Vagina (tissue), 2 donors: ENCODE measurements around the gene UACA. TPM values are rescaled to one million over a fixed set of nuclear protein-coding genes. Genes with fewer than 3 reads are reported as not detected.

Experiments
- DNase-seq, 2 donors: peaks; one replicate each; pipeline ENCODE4 v3.0.0-alpha.2; 2017; ENCODE audit errors: extremely low spot score in 2 of 2
- H3K27ac ChIP-seq: fragments of 200-600 bp; sonication (generic); one replicate; pipeline ENCODE4 v1.5.1; 2019
- H3K27me3 ChIP-seq: fragments of 200-600 bp; sonication (generic); one replicate; pipeline ENCODE4 v1.5.1; 2019
- H3K36me3 ChIP-seq, 2 donors: fragments of 200-600 bp; sonication (generic); one replicate each; pipeline ENCODE4 v1.5.1; 2017 to 2019
- H3K4me1 ChIP-seq: fragments of 200-600 bp; sonication (generic); one replicate; pipeline ENCODE4 v1.5.1; 2019
- H3K4me3 ChIP-seq, 2 donors: fragments of 200-600 bp; sonication (generic); 1 replicate in 1 of 2; 2 replicates in 1 of 2; pipeline ENCODE4 v1.5.1; 2016 to 2019
- H3K9me3 ChIP-seq: fragments of 200-600 bp; sonication (generic); one replicate; pipeline ENCODE4 v1.5.1; 2019
- POLR2A ChIP-seq, 2 donors: fragments of 450-650 bp; IDR thresholded peaks; one replicate each; pipeline ENCODE4 v1.6.1; 2017; ENCODE audit warnings: antibody characterized with exemption in 2 of 2, mild to moderate bottlenecking in 2 of 2, moderate library complexity in 2 of 2
- POLR2AphosphoS5 ChIP-seq, 2 donors: sonication (generic); formaldehyde crosslinking; IDR thresholded peaks; one replicate each; pipeline ENCODE4 v1.9.0; 2017; ENCODE audit warnings: antibody characterized with exemption in 2 of 2, mild to moderate bottlenecking in 2 of 2, low read depth in 1 of 2; ENCODE audit not compliant: insufficient read depth in 1 of 2
- intact Hi-C: fragments of 100-400 bp; cut with DNase I; formaldehyde crosslinking; loops from one replicate; pipeline ENCODE4 v1.15.1; 2023
- total RNA-seq: library from RNA; depleted of rRNA; stranded (reverse); fragments of >200 nt; gene quantifications from one replicate; pipeline ENCODE4 v1.2.3, GENCODE V29; 2016
- TF ChIP-seq, protein P1 (sequence below), 3 experiments: fragments of 450-650 bp in 2 of 3; fragments of 200-600 bp in 1 of 3; sonication (generic) in 1 of 3; IDR thresholded peaks; one replicate each; pipeline ENCODE4 v1.5.1; 2017 to 2019; ENCODE audit warnings: antibody characterized with exemption in 3 of 3, mild to moderate bottlenecking in 2 of 3, moderate library complexity in 2 of 3

Gene UACA
- total RNA-seq, 1 donor from 2014 or later: 40.3 TPM

DNA sequence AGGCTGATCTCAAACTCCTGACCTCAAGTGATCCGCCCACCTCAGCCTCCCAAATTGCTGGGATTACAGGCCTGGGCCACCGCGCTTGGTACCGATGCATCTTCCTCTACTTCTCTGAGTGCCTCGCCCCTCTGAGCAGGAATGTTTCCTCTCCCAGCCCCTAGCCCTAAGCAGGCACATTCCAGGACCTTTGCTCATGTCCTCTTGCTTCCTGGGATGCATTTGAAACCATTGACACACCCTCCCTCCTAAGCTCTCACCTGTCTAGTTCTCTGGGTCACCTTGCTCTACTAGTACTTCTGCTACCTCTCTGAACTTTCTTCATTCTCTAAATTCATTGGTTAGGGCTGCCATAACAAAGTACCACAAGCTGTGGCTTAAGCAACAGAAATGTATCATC lies 17.9 kb upstream of the UACA start:
- Histone ChIP-seq H3K36me3 (no peaks in the 10 kb centered on the region), H3K27me3 (no peaks in the 10 kb centered on the region), H3K9me3 (no peaks in the 10 kb centered on the region), H3K27ac (no peak overlapping the region), H3K4me1 (no peaks in the 10 kb centered on the region), H3K4me3 (no peak overlapping the region)
- DNase-seq: no peak
- intact Hi-C loops: no loop called here
- peak in 1 of 2 donors; percentile 44 for TF ChIP-seq POLR2AphosphoS5 (IDR thresholded peaks at IDR 0.05; ENCODE audit: insufficient read depth in 1 of 2, low read depth in 1 of 2)
- TF ChIP-seq, protein P1, sequence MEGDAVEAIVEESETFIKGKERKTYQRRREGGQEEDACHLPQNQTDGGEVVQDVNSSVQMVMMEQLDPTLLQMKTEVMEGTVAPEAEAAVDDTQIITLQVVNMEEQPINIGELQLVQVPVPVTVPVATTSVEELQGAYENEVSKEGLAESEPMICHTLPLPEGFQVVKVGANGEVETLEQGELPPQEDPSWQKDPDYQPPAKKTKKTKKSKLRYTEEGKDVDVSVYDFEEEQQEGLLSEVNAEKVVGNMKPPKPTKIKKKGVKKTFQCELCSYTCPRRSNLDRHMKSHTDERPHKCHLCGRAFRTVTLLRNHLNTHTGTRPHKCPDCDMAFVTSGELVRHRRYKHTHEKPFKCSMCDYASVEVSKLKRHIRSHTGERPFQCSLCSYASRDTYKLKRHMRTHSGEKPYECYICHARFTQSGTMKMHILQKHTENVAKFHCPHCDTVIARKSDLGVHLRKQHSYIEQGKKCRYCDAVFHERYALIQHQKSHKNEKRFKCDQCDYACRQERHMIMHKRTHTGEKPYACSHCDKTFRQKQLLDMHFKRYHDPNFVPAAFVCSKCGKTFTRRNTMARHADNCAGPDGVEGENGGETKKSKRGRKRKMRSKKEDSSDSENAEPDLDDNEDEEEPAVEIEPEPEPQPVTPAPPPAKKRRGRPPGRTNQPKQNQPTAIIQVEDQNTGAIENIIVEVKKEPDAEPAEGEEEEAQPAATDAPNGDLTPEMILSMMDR (IDR thresholded peaks at IDR 0.05): no peak

DNA sequence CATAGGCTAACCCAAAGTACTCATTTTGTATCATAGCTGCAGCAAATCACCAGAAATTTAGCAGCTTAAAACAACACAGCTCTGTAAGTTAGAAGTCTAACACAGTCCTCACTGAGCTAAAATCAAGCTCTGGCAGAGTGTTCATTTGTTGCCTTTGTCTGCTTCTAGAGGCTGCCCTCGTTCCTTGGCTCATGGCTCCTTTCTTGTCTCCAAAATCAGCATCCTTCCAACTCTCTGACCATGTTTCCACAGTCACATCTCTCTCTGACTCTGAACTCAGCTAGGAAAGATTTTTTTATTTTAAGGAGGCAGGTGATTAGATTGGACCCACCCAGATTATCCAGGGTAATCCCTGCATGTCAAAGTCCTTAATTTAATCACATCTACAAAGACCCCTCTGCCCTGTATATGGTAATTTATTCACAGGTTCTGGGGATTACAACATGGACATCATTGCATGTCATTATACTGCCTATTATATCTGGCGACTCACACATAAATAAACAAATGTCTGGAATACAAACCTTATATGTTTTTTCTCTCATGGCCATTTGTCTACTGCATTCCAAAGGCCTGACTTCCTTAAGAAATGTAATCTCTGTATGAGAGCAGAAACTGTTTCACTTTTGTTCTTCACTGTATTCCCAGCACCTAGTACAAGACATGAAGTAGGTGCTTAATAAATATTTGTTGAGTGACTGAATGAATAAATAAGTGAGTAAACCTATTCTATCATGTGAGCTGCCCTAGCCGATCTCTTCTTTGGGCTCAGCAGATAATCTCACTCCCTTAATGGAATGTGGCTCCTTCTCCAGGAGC lies 15.1 kb upstream of the UACA start:
- H3K27ac ChIP-seq: no peak overlapping the region

DNA sequence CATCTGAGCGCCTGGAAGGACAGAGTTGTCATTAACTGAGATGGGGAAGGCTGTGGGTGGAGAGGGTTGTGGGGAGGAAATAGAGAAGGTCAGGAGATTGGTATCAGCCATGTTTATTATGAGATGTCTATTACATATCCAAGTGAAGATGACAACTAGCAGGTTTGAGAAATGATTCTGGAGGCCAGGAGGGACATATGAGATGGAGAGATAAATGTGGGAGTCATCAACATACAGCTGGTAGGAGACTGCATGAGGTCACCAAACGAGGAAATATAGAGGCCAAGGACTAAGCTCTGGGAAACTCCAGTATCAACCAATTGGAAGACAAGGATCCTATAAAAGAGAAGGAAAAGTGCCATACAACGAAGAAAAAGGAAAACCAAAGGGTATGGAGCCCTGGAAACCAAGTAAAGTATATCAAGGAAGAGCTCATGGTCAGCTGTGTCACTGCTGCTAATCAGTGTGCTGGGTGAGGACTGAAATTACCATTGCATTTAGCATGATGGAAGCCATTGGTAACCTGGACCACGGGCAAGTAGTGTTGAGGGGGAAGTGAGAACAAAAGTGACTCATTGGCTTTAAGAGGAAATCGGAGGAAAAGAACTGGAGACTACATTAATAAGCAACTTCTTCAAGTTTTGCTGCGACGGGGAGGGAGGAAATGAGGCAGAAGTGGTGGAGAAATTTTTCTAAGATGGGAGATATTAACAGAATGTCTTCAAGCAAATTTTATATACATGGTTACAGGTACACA lies 14.0 kb upstream of the UACA start:
- Histone ChIP-seq H3K27ac (no peak overlapping the region), H3K4me1 (no peaks in the 10 kb centered on the region), H3K4me3 (no peak overlapping the region), H3K9me3 (no peaks in the 10 kb centered on the region), H3K36me3 (no peaks in the 10 kb centered on the region), H3K27me3 (no peaks in the 10 kb centered on the region)
- no peak for DNase-seq
- intact Hi-C loops: no loop called here
- TF ChIP-seq POLR2AphosphoS5 (IDR thresholded peaks at IDR 0.05; ENCODE audit: insufficient read depth in 1 of 2, low read depth in 1 of 2) (no peak), POLR2A (IDR thresholded peaks at IDR 0.05) (no peak)
- TF ChIP-seq, protein P1 (IDR thresholded peaks at IDR 0.05): no peak

More for the DNA sequence above, 15.1 kb upstream of the UACA start:
- TF ChIP-seq POLR2AphosphoS5 (IDR thresholded peaks at IDR 0.05; ENCODE audit: insufficient read depth in 1 of 2, low read depth in 1 of 2) (no peak), POLR2A (IDR thresholded peaks at IDR 0.05) (no peak)
- TF ChIP-seq, protein P1 (IDR thresholded peaks at IDR 0.05): no peak
- no peak overlapping the region for H3K4me3 ChIP-seq
- no peaks in the 10 kb centered on the region for H3K9me3 ChIP-seq
- no peaks in the 10 kb centered on the region for H3K4me1 ChIP-seq
- intact Hi-C loops: no loop called here
- H3K27me3 ChIP-seq: no peaks in the 10 kb centered on the region
- no peak for DNase-seq
- no peaks in the 10 kb centered on the region for H3K36me3 ChIP-seq

DNA sequence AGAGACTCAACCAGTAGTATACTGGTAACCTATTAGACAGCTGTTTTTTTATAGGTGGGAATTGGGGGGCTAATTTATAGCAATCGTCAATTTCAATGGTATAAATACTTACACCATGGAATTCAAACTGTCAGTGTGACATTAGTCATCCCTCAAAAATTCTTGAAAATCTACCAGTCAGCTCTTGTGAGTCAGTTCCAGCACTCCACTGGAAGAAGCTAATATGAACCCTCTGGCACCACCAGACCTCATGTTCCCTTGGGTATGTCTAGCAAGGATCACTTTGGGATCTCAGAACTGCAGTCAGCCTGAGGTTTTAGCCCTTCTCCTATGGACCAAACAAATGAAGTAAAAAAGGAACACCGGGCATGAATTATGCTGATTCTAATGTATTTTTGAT lies 11.8 kb upstream of the UACA start:
- H3K4me3 ChIP-seq: no peak overlapping the region
- H3K36me3 ChIP-seq: no peaks in the 10 kb centered on the region
- no peaks in the 10 kb centered on the region for H3K9me3 ChIP-seq
- H3K27ac ChIP-seq: no peak overlapping the region
- intact Hi-C loops: no loop called here
- TF ChIP-seq POLR2A (IDR thresholded peaks at IDR 0.05) (no peak), POLR2AphosphoS5 (IDR thresholded peaks at IDR 0.05; ENCODE audit: insufficient read depth in 1 of 2, low read depth in 1 of 2) (no peak)
- TF ChIP-seq, protein P1 (IDR thresholded peaks at IDR 0.05): no peak
- H3K4me1 ChIP-seq: no peaks in the 10 kb centered on the region
- no peak for DNase-seq
- no peaks in the 10 kb centered on the region for H3K27me3 ChIP-seq

DNA sequence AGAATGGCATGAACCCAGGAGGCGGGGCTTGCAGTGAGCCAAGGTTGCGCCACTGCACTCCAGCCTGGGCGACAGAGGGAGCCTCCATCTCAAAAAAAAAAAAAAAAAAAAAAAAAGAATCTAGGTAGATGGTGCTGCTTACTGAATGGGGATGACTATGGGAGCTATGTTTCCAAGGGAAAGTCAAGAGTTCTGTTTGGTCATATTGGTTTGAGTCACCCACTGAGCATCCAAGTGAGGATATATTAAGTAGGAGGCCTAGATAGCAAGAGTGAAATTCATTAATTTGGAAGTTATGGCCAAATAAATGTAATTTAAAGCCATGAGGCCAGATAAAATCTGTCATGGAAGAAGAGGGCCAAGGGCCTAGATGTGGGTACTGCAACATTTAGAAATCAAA lies 9.0 kb upstream of the UACA start:
- intact Hi-C loops: no loop called here
- Histone ChIP-seq H3K9me3 (no peaks in the 10 kb centered on the region), H3K4me1 (no peaks in the 10 kb centered on the region), H3K27me3 (no peaks in the 10 kb centered on the region), H3K27ac (no peak overlapping the region), H3K36me3 (no peaks in the 10 kb centered on the region), H3K4me3 (no peak overlapping the region)
- TF ChIP-seq POLR2A (IDR thresholded peaks at IDR 0.05) (no peak), POLR2AphosphoS5 (IDR thresholded peaks at IDR 0.05; ENCODE audit: insufficient read depth in 1 of 2, low read depth in 1 of 2) (no peak)
- TF ChIP-seq, protein P1 (IDR thresholded peaks at IDR 0.05): no peak
- DNase-seq: no peak
